AG10803 (cell line): ENCODE results near the gene TSPAN4.
A peak's percentile ranks its signal among the peaks of the same experiment; 100 is the strongest.

Experiments used
- DNase-seq: peaks from one replicate; pipeline ENCODE4 v3.0.0; 2010; ENCODE audit warnings: low read depth
- H3K4me3 ChIP-seq: 2 replicates; pipeline ENCODE4 v1.5.1; 2011; ENCODE audit warnings: mild to moderate bottlenecking, low read length, control low read depth
- TF ChIP-seq, protein P1 (sequence below): conservative IDR thresholded peaks from 2 replicates; pipeline ENCODE4 v1.5.1; 2011; ENCODE audit warnings: mild to moderate bottlenecking, low read length, control low read depth, inconsistent platforms

The TSPAN4 gene

DNA sequence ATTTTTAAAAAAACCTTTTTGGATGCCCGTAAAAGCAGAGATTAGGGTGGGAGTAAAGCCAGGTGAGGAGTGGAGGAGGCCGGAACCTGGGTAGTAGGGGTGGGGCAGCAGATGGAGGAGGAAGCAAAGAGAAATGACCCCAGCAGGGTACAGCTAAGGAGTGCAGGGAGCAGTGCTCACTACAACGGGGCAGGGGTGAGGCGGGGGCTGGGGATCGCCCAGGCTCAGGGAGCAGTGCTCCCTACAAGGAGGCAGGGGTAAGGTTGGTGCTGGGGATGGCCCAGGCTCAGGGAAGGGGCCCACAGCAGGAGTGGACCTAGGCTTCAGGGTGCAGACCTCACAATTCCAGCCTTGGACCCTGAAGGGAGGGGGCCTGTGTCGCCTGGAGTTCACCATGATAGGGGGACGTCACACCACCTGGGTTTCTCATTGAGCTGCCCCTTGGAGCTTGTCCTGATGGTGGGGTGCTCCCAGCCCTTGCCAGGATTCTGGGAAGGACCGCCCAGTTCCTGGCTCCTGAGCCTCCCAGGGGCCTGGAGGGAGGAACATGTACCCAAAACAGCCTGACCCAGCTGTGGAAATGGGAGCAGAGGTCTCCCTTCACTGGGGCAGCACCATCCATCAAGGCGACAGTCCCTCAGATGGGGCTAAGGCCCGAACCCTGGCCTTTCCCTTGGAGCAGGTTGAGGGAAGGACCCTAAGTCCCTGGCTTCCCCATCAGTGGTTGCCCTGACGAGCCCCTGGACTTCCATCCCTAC lies 26.8 kb upstream of the TSPAN4 start:
- no peak for DNase-seq
- TF ChIP-seq, protein P1, sequence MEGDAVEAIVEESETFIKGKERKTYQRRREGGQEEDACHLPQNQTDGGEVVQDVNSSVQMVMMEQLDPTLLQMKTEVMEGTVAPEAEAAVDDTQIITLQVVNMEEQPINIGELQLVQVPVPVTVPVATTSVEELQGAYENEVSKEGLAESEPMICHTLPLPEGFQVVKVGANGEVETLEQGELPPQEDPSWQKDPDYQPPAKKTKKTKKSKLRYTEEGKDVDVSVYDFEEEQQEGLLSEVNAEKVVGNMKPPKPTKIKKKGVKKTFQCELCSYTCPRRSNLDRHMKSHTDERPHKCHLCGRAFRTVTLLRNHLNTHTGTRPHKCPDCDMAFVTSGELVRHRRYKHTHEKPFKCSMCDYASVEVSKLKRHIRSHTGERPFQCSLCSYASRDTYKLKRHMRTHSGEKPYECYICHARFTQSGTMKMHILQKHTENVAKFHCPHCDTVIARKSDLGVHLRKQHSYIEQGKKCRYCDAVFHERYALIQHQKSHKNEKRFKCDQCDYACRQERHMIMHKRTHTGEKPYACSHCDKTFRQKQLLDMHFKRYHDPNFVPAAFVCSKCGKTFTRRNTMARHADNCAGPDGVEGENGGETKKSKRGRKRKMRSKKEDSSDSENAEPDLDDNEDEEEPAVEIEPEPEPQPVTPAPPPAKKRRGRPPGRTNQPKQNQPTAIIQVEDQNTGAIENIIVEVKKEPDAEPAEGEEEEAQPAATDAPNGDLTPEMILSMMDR, result no peak

DNA sequence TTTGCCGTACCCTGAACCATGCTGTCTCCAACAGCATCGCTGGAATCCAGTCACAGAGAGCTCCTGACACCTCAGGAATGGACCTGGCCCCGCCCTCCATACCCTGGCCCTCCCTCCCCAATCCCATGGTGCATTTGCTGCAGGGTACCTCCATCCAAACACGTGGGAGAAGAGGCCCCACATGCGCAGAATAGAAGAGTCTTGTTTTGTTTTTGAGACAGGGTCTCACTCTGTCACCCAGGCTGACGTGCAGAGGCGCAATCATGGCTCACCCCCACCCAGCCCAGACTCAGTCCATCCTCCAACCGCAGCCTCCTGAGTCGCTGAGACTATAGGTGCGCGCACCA lies 26.2 kb upstream of the TSPAN4 start:
- no peak for DNase-seq
- no peak overlapping the region for H3K4me3 ChIP-seq
- TF ChIP-seq, protein P1, result no peak

More for the DNA sequence above, 26.8 kb upstream of the TSPAN4 start:
- H3K4me3 ChIP-seq, result no peak overlapping the region

DNA sequence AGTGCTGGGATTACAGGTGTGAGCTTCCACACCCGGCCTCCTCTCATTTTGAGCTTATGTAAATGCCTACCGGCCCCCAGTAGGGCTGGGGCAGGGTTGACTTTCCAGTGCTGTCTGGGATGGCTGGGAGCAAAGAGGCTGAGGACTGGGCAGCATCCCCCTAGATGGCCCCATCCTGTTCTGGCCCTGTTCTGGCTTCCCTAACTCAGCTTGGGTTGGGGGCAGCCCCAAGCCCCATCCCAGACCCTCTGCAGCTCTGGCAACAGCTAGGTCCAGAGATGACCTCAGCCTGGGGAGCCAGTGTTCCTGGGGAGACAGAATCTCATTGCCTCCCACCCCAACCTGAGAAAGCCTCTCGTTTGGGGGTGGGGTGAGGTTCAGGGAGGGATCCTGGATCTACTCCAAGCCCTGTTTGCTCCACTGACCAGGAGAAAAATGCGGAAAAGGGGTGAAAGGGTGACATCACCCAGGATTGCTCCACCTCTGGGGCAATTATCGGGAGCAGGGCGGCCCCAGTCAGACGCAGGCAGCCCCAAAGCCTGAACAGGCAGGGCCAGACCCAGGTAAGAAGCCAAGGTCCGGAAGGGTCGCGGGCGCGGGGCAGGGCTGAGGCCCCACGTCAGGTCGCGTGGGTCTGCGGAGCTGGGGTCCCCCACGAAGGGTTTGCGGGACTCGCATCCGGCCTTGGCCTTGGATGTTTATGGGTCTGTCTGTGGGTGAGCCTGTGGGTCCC lies 24.1 kb upstream of the TSPAN4 start, which contains the start of gene PNPLA2:
Gene PNPLA2 (plus strand): TSS at position 519 of the 733 bp plus-strand sequence. CDS start 805 bp downstream, outside the sequence.
- H3K4me3 ChIP-seq, result peak within 1 kb of the TSS; percentile 82
- peak; percentile 84 for DNase-seq
- TF ChIP-seq, protein P1, result no peak

DNA sequence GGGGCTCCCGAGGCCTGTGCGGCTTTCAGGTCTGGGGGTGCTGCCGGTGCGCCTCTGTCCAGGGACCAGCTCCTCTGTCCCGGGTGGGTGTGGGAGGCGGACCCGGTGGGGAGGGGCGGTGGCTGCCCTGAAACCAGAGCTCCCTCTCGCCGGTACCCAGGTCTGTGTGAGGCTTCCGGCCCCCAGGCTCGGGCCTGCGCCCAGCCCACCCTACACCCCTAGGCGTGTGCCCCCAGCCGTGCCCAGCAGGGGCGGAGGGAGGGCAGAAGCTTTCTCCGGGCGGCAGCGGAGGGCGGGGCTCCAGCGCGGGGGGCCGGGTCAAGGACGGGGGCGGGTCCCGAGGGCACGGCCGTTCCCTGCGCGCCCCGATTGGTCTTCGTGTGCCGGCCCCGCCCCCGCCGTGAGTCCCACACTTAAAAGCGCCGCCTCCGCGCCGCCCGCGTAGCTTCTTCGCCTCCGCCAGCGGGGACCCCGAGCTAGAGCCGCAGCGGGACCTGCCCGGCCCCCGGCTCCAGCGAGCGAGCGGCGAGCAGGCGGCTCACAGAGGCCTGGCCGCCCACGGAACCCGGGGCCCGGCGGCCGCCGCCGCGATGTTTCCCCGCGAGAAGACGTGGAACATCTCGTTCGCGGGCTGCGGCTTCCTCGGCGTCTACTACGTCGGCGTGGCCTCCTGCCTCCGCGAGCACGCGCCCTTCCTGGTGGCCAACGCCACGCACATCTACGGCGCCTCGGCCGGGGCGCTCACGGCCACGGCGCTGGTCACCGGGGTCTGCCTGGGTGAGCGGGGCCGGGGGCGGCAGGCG lies 23.3 kb upstream of the TSPAN4 start:
- TF ChIP-seq, protein P1, result no peak

DNA sequence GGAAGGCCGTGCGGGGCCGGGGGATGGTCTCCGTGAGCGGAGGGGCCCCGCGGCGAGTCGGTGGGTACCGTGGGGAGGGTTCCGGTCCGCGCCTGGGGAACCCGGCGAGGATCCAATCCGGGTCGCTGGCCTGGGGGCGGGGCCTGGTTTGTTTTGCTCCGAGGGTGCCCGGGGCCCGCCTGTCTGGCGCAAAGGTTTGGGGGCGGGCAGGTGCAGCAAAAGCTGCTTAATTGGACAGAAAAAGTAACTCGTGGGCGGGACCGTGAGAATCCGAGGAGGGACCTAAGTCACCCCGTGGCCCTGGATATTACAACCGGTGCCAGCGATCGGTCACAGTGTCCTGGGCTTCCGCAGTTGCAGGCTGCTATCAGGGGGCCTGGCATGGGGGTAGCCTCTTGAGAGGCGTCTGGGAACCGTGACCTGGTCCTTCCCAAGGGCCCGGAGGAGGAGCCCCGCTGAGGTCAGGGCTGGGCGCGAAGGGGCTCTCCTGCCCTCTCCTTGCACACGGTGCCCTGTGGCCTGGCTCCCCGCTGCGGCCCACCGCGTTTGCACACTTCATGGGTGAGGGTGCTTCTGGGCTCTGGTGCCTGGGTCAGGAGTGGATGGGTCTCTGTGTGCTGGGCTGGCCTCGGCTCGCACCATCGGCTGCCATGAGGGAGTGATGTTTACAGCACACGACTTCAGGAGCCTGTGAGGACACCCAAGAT lies 22.6 kb upstream of the TSPAN4 start:
- H3K4me3 ChIP-seq, result peak overlapping the region; percentile 78
- peak; percentile 59 for DNase-seq
- TF ChIP-seq, protein P1, result no peak

More for the DNA sequence above, 23.3 kb upstream of the TSPAN4 start:
- peak; percentile 86 for DNase-seq
- H3K4me3 ChIP-seq, result peak overlapping the region; percentile 82

DNA sequence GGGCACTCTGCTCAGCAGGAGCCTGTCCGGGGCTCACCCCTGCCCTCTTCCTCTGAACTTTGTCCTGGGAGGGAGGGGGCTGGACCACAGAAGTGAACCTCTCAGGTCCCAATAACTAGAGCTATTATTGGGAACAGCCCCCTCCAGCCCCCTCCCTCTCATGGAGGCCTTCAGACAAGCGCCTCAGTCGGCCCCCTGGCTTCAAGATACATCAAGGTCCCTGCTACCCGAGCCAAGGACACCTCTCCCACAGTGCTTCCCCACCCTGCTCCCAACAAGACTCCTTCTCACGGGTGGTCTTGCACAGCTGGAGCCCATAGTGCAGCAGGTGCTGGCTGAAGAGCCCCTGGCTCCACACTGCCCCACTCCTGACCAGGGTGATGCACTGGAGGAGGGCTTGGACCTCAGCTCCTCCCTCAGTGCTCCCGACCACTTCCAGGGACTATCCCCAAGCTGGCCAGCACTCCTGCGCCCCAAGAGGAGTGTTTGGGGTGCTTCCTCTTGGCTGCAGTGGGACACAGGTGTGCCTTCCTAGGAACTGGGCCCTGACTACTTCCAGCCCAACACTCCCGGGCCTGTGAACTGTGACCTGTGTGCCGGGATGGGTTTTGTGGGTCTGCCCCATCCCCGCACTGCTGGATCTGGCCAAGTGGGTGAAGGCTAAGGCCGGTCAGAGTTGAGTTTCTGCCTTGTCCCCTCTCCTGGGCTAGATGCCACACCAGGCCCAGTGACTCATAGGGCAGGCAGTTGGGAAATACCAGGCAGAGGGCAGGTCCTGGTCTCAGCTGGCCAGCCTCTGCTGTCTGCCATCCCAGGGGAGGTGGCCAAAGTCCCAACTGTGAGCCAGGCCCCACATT lies 21.8 kb upstream of the TSPAN4 start:
- TF ChIP-seq, protein P1, result no peak
- H3K4me3 ChIP-seq, result peak overlapping the region; percentile 78
- DNase-seq, result peak; percentile 81
